ENCODE measurements around the gene SUPT4H1. TPM values are rescaled to one million over a fixed set of nuclear protein-coding genes. Genes with fewer than 3 reads are reported as not detected.

The SUPT4H1 gene
- total and polyA plus RNA-seq, 9 donors = 64.8 to 107 (median 87.7) TPM

- Histone ChIP-seq H3K27ac (ENCODE audit: low read length) (no peak overlapping the region), H3K9me3 (replicated peaks; ENCODE audit: control insufficient read depth, low read depth, low read length) (no peaks in the 10 kb centered on the region), H3K4me1 (ENCODE audit: control insufficient read depth, insufficient read depth, low read length) (peaks cover 5% of the 10 kb centered on the region), H3K4me3 (ENCODE audit: low read length) (no peak overlapping the region), H3K36me3 (ENCODE audit: control insufficient read depth, insufficient read depth, low read length) (no peaks in the 10 kb centered on the region), H3K27me3 (ENCODE audit: control insufficient read depth, insufficient read depth, low read length) (peaks cover 17% of the 10 kb centered on the region)
- 90% methylated on average over 17 of the region's 25 CpGs for WGBS (ENCODE audit: insufficient coverage)
- no peak for DNase-seq
Measured at GRCh38 chr17:58319173-58320162, 32.5 kb downstream of the SUPT4H1 start.

GRCh38 chr17:58318627-58319172, 33.3 kb downstream of the SUPT4H1 start:
- no peak overlapping the region for H3K4me3 ChIP-seq (ENCODE audit: low read length)
- no peaks in the 10 kb centered on the region for H3K9me3 ChIP-seq (replicated peaks; ENCODE audit: control insufficient read depth, low read depth, low read length)
- DNase-seq = no peak
- H3K27me3 ChIP-seq (ENCODE audit: control insufficient read depth, insufficient read depth, low read length) = peaks cover 10% of the 10 kb centered on the region
- no peaks in the 10 kb centered on the region for H3K4me1 ChIP-seq (ENCODE audit: control insufficient read depth, insufficient read depth, low read length)
- H3K36me3 ChIP-seq (ENCODE audit: control insufficient read depth, insufficient read depth, low read length) = no peaks in the 10 kb centered on the region
- H3K27ac ChIP-seq (ENCODE audit: low read length) = no peak overlapping the region
- WGBS (ENCODE audit: insufficient coverage) = 76% methylated on average over 6 of the region's 7 CpGs

- 89% methylated on average over 7 of the region's 9 CpGs for WGBS (ENCODE audit: insufficient coverage)
- H3K4me3 ChIP-seq (ENCODE audit: low read length) = no peak overlapping the region
- peaks cover 4% of the 10 kb centered on the region for H3K27me3 ChIP-seq (ENCODE audit: control insufficient read depth, insufficient read depth, low read length)
- no peak overlapping the region for H3K27ac ChIP-seq (ENCODE audit: low read length)
- H3K9me3 ChIP-seq (replicated peaks; ENCODE audit: control insufficient read depth, low read depth, low read length) = no peaks in the 10 kb centered on the region
- H3K36me3 ChIP-seq (ENCODE audit: control insufficient read depth, insufficient read depth, low read length) = no peaks in the 10 kb centered on the region
- no peaks in the 10 kb centered on the region for H3K4me1 ChIP-seq (ENCODE audit: control insufficient read depth, insufficient read depth, low read length)
- DNase-seq = no peak
Measured at GRCh38 chr17:58318065-58318481, 33.9 kb downstream of the SUPT4H1 start.

GRCh38 chr17:58317421-58318064, 34.5 kb downstream of the SUPT4H1 start:
- no peaks in the 10 kb centered on the region for H3K27me3 ChIP-seq (ENCODE audit: control insufficient read depth, insufficient read depth, low read length)
- no peak overlapping the region for H3K4me3 ChIP-seq (ENCODE audit: low read length)
- no peaks in the 10 kb centered on the region for H3K9me3 ChIP-seq (replicated peaks; ENCODE audit: control insufficient read depth, low read depth, low read length)
- no peak overlapping the region for H3K27ac ChIP-seq (ENCODE audit: low read length)
- 80% methylated on average over 1 of the region's 5 CpGs for WGBS (ENCODE audit: insufficient coverage)
- no peak for DNase-seq
- no peaks in the 10 kb centered on the region for H3K36me3 ChIP-seq (ENCODE audit: control insufficient read depth, insufficient read depth, low read length)
- no peaks in the 10 kb centered on the region for H3K4me1 ChIP-seq (ENCODE audit: control insufficient read depth, insufficient read depth, low read length)

- H3K4me3 ChIP-seq (ENCODE audit: low read length) = no peak overlapping the region
- no peak for DNase-seq
- H3K27ac ChIP-seq (ENCODE audit: low read length) = no peak overlapping the region
- H3K36me3 ChIP-seq (ENCODE audit: control insufficient read depth, insufficient read depth, low read length) = no peaks in the 10 kb centered on the region
- no peaks in the 10 kb centered on the region for H3K9me3 ChIP-seq (replicated peaks; ENCODE audit: control insufficient read depth, low read depth, low read length)
- H3K27me3 ChIP-seq (ENCODE audit: control insufficient read depth, insufficient read depth, low read length) = no peaks in the 10 kb centered on the region
- WGBS (ENCODE audit: insufficient coverage) = 77% methylated on average over 2 of the region's 8 CpGs
- H3K4me1 ChIP-seq (ENCODE audit: control insufficient read depth, insufficient read depth, low read length) = no peaks in the 10 kb centered on the region
Measured at GRCh38 chr17:58316260-58316960, 35.6 kb downstream of the SUPT4H1 start.

- Histone ChIP-seq H3K27ac (ENCODE audit: low read length) (no peak overlapping the region), H3K36me3 (ENCODE audit: control insufficient read depth, insufficient read depth, low read length) (no peaks in the 10 kb centered on the region), H3K4me3 (ENCODE audit: low read length) (no peak overlapping the region), H3K4me1 (ENCODE audit: control insufficient read depth, insufficient read depth, low read length) (no peaks in the 10 kb centered on the region), H3K27me3 (ENCODE audit: control insufficient read depth, insufficient read depth, low read length) (no peaks in the 10 kb centered on the region), H3K9me3 (replicated peaks; ENCODE audit: control insufficient read depth, low read depth, low read length) (no peaks in the 10 kb centered on the region)
- DNase-seq = no peak
- no CpG with 5 or more reads among the region's 4 CpGs for WGBS (ENCODE audit: insufficient coverage)
Measured at GRCh38 chr17:58315750-58316149, 36.3 kb downstream of the SUPT4H1 start.

- Histone ChIP-seq H3K4me3 (ENCODE audit: low read length) (no peak overlapping the region), H3K4me1 (ENCODE audit: control insufficient read depth, insufficient read depth, low read length) (no peaks in the 10 kb centered on the region), H3K27ac (ENCODE audit: low read length) (no peak overlapping the region), H3K27me3 (ENCODE audit: control insufficient read depth, insufficient read depth, low read length) (no peaks in the 10 kb centered on the region), H3K36me3 (ENCODE audit: control insufficient read depth, insufficient read depth, low read length) (no peaks in the 10 kb centered on the region), H3K9me3 (replicated peaks; ENCODE audit: control insufficient read depth, low read depth, low read length) (no peaks in the 10 kb centered on the region)
- 83% methylated on average over 6 of the region's 6 CpGs for WGBS (ENCODE audit: insufficient coverage)
- DNase-seq = no peak
Measured at GRCh38 chr17:58315281-58315711, 36.7 kb downstream of the SUPT4H1 start.

- Histone ChIP-seq H3K9me3 (replicated peaks; ENCODE audit: control insufficient read depth, low read depth, low read length) (no peaks in the 10 kb centered on the region), H3K4me1 (ENCODE audit: control insufficient read depth, insufficient read depth, low read length) (no peaks in the 10 kb centered on the region), H3K4me3 (ENCODE audit: low read length) (no peak overlapping the region), H3K27me3 (ENCODE audit: control insufficient read depth, insufficient read depth, low read length) (no peaks in the 10 kb centered on the region), H3K27ac (ENCODE audit: low read length) (no peak overlapping the region), H3K36me3 (ENCODE audit: control insufficient read depth, insufficient read depth, low read length) (no peaks in the 10 kb centered on the region)
- no peak for DNase-seq
- WGBS (ENCODE audit: insufficient coverage) = 82% methylated on average over 2 of the region's 6 CpGs
Measured at GRCh38 chr17:58314706-58315015, 37.3 kb downstream of the SUPT4H1 start.

- DNase-seq = no peak
- 59% methylated on average over 5 of the region's 7 CpGs for WGBS (ENCODE audit: insufficient coverage)
- Histone ChIP-seq H3K9me3 (replicated peaks; ENCODE audit: control insufficient read depth, low read depth, low read length) (no peaks in the 10 kb centered on the region), H3K27me3 (ENCODE audit: control insufficient read depth, insufficient read depth, low read length) (no peaks in the 10 kb centered on the region), H3K27ac (ENCODE audit: low read length) (no peak overlapping the region), H3K4me1 (ENCODE audit: control insufficient read depth, insufficient read depth, low read length) (no peaks in the 10 kb centered on the region), H3K4me3 (ENCODE audit: low read length) (no peak overlapping the region), H3K36me3 (ENCODE audit: control insufficient read depth, insufficient read depth, low read length) (no peaks in the 10 kb centered on the region)
Measured at GRCh38 chr17:58313815-58314705, 37.9 kb downstream of the SUPT4H1 start.

All from muscle of leg (tissue), 11 donors.